Stimulated activated CD4-positive, alpha-beta T cell treated with anti-CD3 and anti-CD28 coated beads, Interleukin-1b, Interleukin-23, amount 100 ng/mL, for 1 hour (primary cell): ENCODE data around the gene PITX1.

Experiments
- DNase-seq, 2 donors: peaks; one replicate each; pipeline ENCODE4 v3.0.0-alpha.2; 2020; ENCODE audit warnings: low read depth in 2 of 2

Gene PITX1

DNA sequence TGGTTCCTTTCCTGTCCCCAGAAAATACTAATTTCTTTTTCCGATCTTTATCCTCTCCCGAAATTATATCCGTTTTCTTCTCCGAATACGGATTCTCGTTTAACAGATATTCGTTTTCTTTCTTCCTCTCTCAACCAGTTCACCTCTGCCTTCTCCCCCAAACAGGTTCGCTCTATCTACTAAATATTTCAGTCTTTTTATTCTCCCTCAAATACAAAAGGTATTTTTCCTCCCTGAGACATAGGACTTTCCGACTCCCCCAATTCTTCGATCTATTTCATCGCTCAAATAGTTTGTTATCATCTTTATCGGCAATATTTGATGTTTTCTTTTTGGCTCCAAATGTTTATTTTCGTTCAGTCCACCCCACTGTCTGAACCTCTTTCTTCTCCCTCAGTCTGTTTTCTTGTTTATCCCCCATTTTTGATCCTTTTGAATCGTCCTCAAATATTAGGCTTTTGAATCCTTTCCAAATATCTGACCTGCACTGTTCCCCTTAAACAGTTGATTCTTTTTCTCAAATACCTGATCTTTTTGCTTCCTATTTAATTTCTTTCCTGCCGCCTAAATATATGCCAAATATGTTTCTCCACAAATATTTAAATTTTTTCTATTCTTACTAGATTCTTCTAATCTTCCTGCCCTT lies 4.4 kb downstream of the PITX1 start:
- no peak for DNase-seq

DNA sequence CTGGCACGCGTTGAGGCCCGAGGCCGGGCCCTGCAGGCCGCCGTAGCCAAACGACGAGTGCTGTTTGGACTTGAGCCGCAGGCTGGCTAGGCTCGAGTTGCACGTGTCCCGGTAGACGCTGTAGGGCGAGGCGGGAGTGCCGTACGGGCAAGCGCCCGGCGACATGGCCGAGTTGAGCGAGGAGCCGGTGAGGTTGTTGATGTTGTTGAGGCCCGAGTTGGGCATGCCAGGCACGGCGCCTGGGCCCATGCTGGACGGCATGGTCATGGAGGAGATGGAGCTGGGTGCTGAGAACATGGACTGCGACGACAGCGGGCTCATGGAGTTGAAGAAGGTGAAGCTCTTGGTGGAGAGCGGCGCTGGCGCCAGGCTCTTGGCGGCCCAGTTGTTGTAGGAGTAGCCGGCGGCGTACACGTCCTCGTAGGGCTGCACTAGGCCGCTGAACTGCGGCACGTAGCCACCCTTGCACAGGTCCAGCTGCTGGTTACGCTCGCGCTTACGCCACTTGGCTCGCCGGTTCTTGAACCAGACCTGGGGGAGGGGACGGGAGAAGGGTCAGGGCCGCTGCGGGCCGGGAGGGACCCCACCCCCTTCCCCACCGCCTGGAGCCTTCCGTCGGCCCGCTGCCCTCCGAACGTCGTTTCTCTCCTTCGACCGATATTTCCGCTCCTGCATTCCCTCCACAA lies 5.1 kb downstream of the PITX1 start:
- DNase-seq, result no peak

DNA sequence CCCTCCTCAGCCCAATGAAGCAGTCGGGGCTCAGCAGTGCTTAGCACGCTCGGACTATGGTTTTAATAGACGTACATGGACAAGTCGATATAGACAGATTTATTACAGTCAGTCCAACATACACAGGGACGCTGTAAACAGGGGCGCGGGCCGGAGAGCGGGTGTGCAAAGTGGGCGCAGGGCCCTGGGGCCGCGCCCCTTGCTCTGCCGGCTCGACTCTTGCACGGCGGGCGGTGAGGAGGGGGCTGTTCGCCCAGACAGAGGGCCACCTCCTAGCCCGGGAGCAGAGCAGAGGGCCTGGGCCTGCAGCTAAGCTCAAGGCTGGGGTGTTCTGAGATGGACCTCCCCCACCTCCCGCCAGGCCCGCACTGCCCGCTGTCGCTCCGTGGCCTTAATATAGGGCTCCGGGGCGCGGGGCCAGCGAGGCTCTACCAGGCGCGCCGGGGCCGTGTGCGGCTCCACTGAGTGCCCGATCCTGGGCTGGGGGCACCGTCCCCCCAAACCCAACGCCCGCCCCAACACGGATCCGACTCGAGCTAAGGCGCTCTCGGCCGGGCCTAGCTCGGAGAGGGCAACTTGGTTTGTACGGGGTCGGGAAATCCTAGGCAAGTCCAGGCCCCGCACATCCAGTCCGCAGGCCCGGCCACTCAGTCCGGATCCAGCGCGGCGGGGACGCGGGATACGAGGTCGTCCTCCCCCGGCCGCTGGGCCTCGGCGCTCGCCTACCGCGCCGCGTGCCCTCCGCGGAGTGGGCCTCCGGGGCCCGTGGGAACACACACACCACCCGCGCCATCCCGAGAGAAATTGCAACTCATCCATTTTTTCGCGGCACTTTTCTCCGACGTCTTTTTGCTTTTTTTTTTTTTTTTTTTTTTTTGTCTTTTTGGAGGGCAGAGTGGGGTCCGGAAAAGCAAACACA lies 6.1 kb downstream of the PITX1 start:
- no peak for DNase-seq

DNA sequence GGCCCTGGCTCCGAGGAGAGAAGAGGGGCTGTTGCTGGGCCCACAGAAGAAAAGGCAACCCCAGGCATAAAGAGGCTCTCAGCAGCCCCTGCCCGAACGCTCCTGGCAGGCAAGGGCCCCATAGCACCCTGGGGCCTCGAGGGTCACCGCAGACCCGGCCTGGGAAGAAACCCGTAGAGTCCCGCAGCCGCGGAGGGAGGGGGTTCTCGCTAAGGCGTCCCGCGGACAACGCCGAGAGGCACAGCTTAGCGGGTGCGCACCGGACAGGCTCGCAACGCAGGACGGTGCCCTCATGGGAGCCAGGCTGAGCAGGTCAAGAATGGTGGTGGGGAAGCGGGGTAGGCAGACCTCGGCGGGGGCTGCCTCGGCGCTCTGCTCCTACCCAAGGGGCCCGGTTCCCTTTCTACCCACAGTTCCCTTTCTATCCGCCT lies 6.7 kb downstream of the PITX1 start:
- no peak for DNase-seq

DNA sequence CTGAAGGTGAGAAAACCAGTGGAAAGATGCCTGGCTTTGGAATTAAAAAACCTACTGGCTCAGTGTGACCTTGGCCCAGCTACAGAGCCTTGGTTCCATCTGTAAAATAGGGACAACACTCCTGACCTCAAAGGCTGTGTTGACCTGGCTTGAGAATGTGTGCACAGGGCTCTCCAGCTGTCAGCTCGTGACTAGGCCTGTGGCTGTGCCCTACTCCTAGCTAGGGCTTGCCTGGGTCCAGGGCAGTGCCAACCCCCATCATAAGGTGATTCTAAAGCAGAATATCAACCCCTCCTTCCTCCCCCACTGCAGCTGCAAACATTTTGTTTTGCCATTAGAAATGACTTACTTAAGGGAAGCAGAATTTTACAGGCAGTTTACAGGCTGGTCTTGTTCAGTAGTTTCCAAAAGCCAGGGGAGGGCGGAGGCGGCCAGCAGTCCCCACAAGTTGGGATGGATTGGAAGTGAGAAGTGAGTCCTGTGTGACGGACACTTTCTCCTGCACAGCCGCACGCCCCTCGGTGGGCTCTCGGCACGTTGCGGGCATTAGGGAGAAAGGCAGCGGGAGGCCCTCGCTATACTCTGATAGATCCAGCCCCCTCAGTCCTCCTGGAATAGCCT lies 7.3 kb downstream of the PITX1 start:
- DNase-seq, result no peak

DNA sequence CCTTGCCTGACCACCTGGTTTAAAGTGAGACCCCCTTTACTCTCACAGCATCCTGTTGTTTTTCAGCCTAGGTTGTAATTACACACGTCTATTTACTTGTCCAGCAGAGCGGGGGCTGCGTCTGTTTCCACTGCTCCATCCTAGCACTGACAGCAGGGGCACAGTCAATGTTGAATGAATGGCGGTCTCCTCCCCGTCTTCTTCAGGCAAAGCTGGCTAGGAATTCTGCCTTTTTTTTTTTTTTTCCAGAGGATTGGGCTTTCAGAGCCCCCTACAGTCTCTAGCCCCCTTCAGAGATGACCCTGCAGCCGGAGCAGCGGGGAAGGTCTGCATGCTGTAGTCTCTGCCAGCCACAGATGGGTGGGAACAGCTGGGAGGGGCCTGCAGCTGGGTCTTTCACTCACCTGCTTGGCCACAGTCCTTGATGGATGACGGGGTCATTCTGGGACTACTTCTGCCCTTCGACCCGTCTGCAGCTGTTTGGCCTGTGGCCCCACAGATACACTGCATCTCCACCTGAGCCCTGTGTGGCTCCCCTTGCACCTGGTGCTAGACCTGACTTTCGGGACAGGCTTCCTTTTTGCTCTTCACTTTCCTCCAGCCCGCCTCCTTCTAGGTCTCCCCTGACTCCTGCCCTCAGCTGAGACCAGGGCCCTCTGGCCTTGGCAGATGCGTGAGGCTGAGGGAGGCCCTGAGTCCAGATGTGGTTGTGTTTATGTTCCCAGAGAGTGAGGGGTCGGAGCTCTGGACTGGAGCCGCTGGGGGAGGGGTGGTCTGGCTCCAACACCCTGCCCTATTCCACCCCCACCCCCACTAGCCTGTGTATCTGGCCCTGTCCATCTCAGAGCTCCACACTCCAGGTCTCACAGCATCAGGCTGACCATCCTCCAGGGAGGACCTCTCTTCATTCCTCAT lies 8.0 kb downstream of the PITX1 start:
- DNase-seq, result no peak

DNA sequence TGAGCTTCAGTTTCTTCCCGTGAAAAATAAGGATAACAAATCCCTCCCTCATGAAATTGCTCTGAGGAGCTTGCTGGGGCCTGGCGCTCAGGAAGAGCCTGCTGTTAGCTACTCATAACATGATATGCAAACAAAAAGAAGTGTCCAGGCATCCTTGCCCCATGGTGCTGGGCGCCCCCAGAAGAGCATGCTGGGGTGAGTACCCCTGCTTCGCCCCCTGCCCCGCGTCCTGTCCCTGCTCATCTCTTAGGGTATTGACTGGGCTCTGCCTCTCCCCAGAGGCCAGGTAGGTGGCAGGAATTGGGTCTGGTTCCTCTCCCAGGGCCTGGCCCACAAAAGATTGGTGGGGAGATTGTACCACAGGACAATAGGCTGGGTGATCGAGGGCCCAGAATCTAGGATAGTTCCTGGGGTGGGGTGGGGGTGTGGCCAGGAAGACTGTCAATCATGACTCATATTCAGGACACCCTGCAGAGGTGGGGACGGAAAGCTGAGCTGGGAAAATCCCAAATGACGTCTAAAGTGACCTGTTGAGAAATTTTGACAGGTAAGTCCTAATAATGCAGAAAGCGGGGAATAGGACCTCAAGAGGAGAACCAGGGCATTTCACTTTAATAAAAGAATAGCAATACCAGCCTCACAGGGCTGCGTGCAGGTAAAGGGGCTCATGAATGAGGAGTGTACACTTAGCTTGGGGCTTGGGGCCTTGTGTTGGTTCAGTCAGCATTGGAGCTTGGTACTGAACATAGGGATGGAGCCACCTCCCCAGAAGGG lies 8.9 kb downstream of the PITX1 start:
- no peak for DNase-seq

DNA sequence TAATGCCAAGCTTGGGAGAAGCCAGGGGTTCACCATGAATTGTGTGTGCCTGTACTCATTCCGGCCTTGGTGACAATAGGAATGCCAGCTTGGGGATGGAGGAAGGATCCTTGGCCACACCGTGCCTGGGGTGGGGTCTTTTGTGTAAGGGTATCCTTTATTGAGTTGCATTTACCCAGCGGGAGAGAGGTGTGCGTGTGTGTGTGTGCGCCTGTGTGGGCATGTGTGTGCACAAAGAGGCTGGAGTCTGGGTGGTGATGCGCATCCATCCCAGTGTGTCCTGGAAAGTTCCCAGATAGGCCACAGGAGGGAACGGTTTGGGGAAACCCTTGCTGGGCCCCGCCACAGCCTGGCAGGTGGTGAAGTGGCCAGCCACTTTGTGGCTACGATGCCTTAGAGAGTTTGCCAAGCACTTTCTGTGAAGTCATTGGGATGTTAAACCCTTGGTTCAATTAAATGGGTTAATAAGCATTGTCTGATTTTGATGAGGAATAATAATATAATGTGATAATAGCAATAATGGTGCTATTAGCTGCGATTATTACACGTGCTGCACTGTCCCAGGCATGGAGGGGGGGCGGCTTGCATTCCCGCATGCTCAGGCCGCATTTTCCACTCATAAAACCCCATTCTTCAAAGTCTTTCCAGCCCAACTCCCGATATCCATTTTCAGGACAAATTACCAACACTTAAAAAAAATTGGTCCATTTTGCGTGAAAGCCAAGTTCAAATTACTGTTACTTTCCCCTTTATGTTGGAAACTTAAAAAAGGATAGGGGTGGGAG lies 13.7 kb downstream of the PITX1 start:
- no peak for DNase-seq

DNA sequence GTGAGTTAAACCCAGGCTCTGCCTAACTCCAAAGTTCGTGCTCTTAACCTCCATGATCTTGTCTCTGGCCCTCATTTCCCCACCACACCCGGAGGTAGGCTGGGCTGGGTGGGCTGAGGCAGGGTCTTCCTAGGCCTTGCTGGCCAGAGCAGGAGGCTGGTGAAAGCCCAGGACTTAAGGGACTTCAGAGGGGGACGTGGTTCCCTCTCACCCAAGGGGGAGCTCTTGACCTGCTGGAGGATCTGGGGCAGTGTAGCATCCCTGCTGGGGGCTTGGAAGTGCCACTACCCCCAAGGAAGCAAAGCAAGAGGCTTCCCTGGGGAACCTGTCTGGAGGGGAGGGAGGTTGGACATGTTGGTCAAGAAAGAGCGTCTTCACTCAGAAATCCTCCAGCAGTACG lies 14.7 kb downstream of the PITX1 start:
- DNase-seq, result no peak

DNA sequence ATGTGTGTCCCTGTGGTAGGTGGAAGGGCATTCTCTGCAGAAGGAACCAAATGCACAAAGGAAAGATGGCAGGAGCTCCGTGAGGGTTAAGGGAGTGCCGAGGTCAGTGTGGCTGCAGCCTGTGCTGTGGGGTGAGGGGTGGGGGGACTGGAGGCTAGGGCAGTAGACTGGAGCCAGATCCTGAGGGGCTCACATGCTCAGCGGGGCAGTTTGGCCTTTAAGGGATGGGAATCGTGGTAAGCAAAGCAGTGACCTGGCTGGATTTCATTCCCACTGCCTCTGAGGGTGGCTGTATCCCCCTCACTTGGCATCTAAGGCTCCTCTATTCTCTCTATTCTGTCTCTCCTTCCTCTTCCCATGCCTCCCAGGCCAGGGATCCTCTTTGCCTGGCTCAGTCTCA lies 15.6 kb downstream of the PITX1 start:
- no peak for DNase-seq

DNA sequence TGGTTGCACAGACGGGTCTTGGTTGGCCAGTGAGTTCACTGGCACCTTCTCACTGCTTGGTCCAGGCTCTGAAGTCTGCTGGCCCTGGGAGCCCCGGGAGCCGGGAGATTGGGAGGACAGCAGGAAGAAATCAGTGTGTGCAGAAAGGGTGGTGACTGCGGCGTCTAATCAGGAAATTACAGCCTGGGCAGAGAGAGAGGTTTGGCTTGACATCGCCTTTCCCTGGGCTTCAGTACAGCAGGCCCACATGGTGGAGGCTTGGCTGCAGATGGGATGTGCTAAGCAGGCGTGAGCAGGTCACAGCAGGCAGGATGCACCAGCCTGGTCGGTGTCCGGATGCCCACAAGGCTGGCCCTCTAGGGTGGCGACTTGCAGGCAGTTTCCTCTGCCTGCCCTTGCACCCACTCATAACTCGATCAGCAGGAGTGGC lies 17.2 kb downstream of the PITX1 start:
- no peak for DNase-seq

DNA sequence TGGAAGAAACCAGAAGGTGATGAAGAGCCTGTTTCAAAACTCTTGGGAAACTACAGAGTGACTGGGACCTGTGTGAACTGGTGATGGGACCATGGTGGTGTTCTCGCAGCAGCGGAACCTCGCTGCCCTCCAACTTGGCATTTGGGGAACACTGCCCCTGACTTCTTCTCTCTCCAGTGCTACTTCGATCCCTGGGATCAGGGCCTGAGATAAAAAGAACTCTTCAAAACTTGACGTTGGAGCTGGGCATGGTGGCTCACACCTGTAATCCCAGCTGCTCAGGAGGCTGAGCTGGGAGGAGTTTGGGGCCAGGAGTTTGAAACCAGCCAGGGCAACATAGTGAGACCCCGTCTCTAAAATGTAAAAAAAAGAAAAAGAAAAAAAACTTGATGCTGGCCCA lies 18.1 kb downstream of the PITX1 start:
- no peak for DNase-seq

DNA sequence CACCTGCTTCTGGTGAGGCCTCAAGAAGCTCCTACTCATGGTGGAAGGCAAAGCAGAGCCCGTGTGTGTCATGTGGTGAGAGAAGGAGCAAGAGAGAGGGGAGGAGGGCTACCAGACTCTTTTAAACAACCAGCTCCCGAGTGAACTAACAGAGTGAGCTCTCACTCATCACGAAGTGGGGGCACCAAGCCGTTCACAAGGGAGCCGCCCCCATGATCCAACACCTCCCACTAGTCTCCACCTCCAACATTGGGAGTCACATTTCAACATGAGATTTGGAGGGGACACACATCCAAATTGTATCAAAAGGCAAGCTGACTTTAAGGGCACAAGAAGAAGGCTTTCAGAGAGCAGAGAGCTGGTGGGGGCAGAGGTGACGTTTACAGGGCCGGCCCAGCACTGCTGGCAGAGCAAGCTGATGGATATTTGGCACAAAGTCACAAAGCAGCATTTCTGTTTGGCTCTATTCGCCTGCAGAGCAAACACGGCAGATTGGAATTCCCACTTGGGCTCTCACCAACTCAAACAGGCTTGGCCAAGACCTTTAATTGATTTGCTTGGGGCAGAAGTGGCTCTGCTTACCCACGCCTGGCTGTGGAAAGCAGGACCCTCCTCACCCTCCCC lies 20.0 kb downstream of the PITX1 start:
- DNase-seq, result no peak

DNA sequence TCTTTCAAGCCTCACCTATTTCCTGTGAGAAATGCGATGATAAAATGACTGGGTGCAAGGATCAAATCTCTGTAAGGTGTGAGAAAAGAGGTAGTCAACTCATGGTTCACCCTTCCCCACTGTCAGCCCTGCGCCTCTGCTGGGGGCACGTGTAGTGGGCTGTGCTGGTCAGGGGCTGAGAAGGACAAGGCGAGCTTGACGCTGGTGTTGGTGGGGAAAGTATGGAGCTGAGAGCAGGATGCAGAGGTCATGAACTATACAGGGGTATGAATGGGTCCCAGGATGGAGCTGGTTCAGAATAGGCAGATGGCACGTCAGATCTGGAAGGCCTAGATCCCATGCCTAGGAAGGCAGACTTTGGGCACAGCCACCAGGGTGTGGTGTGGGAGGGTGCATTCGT lies 20.6 kb downstream of the PITX1 start:
- DNase-seq, result no peak

DNA sequence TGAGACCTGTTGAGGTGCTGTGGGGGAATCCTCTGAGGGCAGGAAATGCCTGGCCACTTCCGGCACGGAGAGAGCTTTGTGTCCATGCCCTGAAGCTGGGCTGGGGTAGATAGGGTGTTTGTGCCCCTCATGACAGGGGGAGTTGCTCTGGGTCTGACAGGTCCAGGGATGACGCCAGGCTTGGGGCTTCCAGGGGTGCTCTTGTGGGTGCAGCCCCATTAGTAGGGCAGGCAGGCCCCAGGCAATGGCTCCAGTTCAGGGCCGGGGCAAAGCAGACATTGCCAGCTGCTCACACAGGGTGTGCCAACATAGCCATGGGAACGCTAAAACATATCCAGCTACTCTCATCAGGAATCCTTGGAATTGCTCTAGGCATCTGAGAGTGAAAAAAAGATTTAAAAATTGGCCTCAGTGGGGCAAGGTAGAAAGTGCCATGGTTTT lies 21.1 kb downstream of the PITX1 start:
- no peak for DNase-seq

DNA sequence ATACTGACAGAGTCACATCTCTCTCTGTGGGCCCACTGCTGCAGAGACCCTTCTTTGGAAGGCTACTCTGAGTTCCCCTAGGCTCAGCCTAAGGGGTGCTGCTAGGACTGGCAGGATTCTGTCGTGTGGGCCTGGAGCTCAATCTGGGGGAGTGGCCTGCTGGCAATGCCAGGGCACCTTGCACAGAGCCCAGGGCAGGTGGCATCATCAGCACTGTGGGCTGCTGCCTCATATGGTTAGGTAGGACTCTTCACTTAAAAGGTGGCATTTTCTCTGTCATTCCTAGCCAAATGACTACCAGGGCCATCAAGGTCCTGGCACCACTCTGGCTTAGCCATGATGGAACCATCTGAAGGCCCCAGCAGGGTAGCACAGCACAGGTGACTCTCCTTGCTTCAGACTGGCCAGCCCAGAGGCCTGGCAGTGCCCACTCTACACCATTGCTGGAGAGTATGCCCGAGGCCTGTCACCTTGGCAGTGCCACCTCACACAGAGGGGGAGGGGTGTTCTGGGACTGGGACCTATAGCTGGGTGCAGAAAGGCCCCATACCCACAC lies 21.9 kb downstream of the PITX1 start:
- DNase-seq, result no peak

DNA sequence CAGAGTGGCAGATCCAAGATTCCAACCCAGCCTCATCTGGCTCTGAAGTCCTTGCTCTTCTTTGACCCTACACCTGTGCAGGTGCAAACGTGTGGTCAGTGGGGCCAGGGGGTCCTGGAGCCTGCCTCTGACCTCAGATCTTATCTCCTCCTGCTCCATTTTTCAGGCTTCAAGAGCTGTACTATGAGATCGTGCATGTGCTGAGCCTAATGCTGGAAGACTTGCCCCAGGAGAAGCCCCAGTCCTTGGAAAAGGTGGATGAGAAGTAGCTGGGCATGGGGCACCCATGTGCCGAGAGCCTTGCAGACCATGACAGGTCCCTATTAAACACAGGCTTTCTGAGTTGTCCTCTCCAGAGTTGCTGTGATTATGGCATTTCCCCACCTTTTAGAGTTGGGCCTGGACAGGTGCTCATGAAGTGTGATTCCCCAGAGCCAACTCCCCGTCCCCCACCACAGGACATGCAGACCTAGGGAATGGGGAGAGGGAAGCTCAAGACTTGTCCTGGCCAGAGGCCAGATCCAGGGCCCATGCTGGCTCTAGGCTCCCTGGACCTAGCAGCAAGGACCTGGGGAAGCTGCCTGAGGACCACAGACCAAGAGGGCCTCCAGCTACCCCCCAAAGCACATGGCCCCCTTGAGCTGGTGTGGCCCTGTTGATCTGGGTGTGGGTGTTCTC lies 22.5 kb downstream of the PITX1 start:
- DNase-seq, result no peak
